ENCODE data around the gene DNAH11.

GRCh38 chr7:21656081-21656480 lies 113.2 kb downstream of the DNAH11 start:
- no peak for TF ChIP-seq EZH2 (IDR thresholded peaks at IDR 0.05; ENCODE audit: borderline replicate concordance, low read length)
- TF ChIP-seq CTCF (conservative IDR thresholded peaks at IDR 0.05 in 1 of 2, IDR thresholded peaks at IDR 0.05 in 1 of 2; ENCODE audit: extremely low read depth in 1 of 2, insufficient read depth in 1 of 2, low read depth in 1 of 2, low read length in 2 of 2) = no peak
